GM13976 (cell line): ENCODE measurements around the gene LIPA.

Experiments used
- DNase-seq: peaks from one replicate; pipeline ENCODE4 v3.0.0; 2012; ENCODE audit warnings: low spot score
- CTCF ChIP-seq: IDR thresholded peaks from 2 replicates; pipeline ENCODE4 v1.5.1; 2012; ENCODE audit warnings: borderline replicate concordance, mild to moderate bottlenecking; ENCODE audit not compliant: insufficient read depth; ENCODE audit errors: extremely low read depth, missing control alignments, control extremely low read depth
- in situ Hi-C: fragments of 300-500 bp; cut with MboI; formaldehyde crosslinking; loops from one replicate; pipeline ENCODE4 v1.12.0; 2022; ENCODE audit warnings: low sequenced_read_pairs, mixed read lengths, inconsistent platforms; ENCODE audit not compliant: unreplicated experiment

Gene LIPA

DNA sequence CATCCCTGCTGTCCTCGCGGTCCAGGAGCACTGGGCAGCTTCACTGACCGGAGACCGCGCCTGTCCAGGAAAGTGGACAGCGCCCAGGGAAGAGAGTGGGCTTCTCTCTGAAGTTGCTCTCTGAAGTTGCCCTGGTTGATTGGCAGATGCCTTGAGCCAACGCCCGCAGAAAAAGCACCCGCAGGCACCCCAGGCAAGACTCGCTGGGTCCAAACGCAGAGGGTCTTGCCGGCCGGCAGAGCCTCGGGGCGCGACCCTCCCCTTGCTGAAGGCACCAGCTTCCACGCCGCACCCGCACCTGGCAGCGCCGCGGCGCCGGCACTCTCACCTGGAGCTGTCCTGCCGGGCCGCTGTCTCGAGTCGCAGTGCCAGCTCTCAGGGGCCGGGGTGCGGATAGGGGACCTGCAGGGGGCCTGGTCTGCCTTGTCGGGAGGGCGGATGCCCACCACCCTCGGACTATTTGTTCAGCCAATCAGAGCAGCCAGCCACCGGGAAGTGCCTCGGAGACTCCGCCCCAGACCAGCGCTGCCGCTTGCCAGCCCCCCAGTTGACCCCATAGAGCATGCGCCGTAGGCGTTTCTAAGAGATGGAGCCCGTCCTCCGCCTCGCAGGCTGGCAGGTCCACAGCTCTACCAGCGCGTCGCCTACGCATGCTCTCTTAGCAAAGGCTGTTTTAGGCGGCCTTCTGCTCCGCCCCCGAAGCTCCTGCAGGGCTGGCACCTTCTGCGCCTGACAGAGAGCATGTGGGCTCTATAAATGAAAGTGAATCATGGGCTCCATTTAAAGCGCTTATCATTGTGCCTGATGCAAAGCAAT, at the start of gene LIPA:
LIPA (minus strand) TSS at position 367 of the 816 bp plus-strand sequence. CDS start 4,127 bp downstream, outside the sequence.
- no peak for TF ChIP-seq CTCF
- DNase-seq = peak; percentile 92
- in situ Hi-C loops = no loop called here

DNA sequence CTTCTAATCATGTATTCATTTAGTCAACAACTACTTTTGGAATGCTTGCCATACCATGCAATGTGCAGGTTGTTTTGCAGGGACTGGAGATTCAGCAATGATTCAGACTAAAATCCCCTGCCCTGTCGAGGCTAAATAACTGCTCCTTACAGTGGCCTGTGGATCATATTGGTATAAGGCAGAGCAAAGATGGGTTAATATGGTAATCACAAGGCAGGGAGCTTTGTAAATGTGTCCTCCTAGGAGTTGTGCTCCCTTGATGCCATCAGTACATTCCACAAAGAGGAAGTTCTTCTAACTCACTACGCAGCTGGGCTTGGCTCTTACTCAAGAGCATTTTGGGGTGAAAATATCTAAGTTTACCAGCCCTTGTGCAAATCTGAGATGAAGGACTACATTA, 49.7 kb upstream of the LIPA start:
- TF ChIP-seq CTCF = no peak
- peak; percentile 18 for DNase-seq
- in situ Hi-C loops = no loop called here

- TF ChIP-seq CTCF = no peak
- in situ Hi-C loops = no loop called here
- DNase-seq = no peak
Observed at GRCh38 chr10:89299031-89299430, 47.5 kb upstream of the LIPA start.

DNA sequence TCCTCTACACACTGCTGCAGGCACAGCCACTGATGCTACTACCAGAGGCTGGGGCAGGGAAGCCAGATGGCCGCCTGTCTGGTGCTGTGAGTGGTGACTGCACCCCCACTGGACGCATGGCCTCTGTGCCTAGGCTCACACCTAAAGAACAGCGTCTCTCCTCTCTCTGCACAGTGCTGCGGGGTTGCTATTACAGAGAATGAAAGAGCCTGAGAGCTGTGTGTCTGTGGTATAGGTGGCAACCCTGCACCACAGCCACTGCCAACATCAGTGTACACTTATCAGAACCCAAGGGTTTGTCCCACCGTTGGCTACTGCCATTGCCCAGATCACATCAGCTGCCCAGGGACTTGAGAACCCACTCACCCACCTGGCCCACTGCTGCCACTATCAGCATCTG, 46.2 kb upstream of the LIPA start:
- in situ Hi-C loops = no loop called here
- TF ChIP-seq CTCF = no peak
- DNase-seq = no peak

DNA sequence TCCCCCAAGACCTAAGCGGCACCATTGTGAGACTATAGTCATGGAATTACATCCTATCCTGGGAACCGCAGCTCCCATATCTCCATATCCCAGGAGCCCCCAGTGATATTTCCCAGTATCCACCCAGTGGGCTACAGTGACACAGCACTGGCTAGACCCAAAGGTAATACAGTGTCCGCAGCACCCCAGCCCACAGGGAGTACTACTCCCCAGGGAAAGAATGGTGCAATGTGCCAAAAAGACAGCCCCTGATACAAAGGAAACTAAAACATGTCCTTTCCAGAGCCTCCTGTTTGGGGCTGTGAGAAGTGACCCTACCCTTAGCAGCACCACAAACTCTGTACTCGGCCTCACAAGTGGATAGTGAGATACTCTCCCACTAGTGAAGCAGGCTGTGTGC, 45.8 kb upstream of the LIPA start:
- no peak for DNase-seq
- TF ChIP-seq CTCF = no peak
- in situ Hi-C loops = no loop called here

DNA sequence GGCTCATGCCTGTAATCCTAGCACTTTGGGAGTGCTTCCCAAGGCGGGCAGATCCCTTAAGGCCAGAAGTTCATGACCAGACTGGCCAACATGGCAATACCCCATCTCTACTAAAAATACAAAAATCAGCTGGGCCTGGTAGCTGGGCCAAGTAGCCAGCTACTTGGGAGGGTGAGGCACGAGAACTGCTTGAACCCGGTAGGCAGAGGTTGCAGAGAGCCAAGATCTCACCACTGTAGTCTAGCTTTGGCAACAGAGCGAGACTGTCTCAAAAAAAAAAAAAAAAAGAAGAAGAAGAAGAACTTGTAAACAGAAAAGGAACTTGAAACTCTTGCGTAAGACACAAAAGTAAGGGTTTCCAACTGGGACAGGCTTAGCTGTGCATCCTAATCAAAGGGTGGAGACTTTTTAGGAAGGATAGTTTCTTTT, 44.7 kb upstream of the LIPA start:
- in situ Hi-C loops = no loop called here
- no peak for TF ChIP-seq CTCF
- DNase-seq = no peak
